Lower lobe of right lung (tissue), 2 donors: ENCODE results near the gene CUBN. TPM values are rescaled to one million over a fixed set of nuclear protein-coding genes. Genes with fewer than 3 reads are reported as not detected.
A peak's percentile ranks its signal among the peaks of the same experiment; 100 is the strongest.

Source experiments
- ATAC-seq, 2 donors: fragments of 200-7000 bp; cut with Tn5 transposase; one replicate each; pipeline ENCODE4 v1.9.1; 2020 to 2022; ENCODE audit warnings: mild to moderate bottlenecking in 2 of 2, moderate library complexity in 2 of 2
- DNase-seq: peaks from one replicate; pipeline ENCODE4 v3.0.0-alpha.2; 2020
- H3K27ac ChIP-seq: fragments of 200-600 bp; one replicate; pipeline ENCODE4 v1.8.0; 2022
- H3K27me3 ChIP-seq: fragments of 200-600 bp; one replicate; pipeline ENCODE4 v1.8.0; 2022; ENCODE audit warnings: low read depth
- H3K36me3 ChIP-seq: fragments of 200-600 bp; one replicate; pipeline ENCODE4 v1.8.0; 2022; ENCODE audit warnings: mild to moderate bottlenecking
- H3K4me1 ChIP-seq: fragments of 200-600 bp; one replicate; pipeline ENCODE4 v1.8.0; 2022
- H3K4me3 ChIP-seq: fragments of 200-600 bp; one replicate; pipeline ENCODE4 v1.8.0; 2022; ENCODE audit warnings: mild to moderate bottlenecking
- H3K9me3 ChIP-seq: fragments of 200-600 bp; one replicate; pipeline ENCODE4 v1.8.0; 2022
- intact Hi-C: fragments of 100-400 bp; cut with DNase I; formaldehyde crosslinking; loops from one replicate; pipeline ENCODE4 v1.11.0; 2022
- total RNA-seq: library from RNA; stranded (reverse); fragmentation: NEBNext Ultra II Directional; extraction: Animal tissue kit (Norgen Biotek cat#: 25700); gene quantifications from one replicate; pipeline ENCODE4 v1.2.1, GENCODE V29; 2021
- TF ChIP-seq, protein P1 (sequence below): fragments of 200-600 bp; IDR thresholded peaks from one replicate; pipeline ENCODE4 v1.8.0; 2022; ENCODE audit warnings: antibody characterized with exemption, mild to moderate bottlenecking
- donor health status: DM: no; HTN: yes; CAD: no; lungs with severe emphysema.

CUBN gene
- total RNA-seq, 1 donor from 2014 or later, result 2.2 TPM

DNA sequence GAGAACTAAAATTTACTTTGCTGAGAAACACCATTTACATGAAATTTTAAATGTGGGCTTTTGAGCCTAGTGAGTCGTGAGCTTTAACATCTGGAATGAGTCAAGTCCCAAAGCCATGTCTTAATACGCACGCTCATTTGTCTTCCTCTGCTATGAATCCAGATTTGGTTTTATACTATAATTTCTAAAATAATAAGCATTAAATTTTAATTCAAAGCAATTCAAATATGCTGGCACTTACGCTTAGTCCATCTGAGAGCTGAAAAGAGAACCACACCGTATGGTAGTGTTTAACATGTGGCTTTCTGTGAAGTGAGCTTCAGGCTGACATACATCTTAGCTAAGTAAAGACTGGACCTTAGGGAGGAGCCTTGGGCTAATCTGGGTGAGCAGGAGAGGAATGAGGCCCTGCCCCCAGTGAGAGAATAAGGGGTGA lies 52.2 kb downstream of the CUBN start:
- intact Hi-C loops, result no loop called here
- TF ChIP-seq, protein P1, sequence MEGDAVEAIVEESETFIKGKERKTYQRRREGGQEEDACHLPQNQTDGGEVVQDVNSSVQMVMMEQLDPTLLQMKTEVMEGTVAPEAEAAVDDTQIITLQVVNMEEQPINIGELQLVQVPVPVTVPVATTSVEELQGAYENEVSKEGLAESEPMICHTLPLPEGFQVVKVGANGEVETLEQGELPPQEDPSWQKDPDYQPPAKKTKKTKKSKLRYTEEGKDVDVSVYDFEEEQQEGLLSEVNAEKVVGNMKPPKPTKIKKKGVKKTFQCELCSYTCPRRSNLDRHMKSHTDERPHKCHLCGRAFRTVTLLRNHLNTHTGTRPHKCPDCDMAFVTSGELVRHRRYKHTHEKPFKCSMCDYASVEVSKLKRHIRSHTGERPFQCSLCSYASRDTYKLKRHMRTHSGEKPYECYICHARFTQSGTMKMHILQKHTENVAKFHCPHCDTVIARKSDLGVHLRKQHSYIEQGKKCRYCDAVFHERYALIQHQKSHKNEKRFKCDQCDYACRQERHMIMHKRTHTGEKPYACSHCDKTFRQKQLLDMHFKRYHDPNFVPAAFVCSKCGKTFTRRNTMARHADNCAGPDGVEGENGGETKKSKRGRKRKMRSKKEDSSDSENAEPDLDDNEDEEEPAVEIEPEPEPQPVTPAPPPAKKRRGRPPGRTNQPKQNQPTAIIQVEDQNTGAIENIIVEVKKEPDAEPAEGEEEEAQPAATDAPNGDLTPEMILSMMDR, result no peak
- DNase-seq (no peak), ATAC-seq (no peak)
- H3K9me3 ChIP-seq, result no peaks in the 10 kb centered on the region
- H3K4me3 ChIP-seq, result no peak overlapping the region
- no peaks in the 10 kb centered on the region for H3K27me3 ChIP-seq
- peaks cover 24% of the 10 kb centered on the region for H3K4me1 ChIP-seq
- no peaks in the 10 kb centered on the region for H3K36me3 ChIP-seq
- H3K27ac ChIP-seq, result no peak overlapping the region

DNA sequence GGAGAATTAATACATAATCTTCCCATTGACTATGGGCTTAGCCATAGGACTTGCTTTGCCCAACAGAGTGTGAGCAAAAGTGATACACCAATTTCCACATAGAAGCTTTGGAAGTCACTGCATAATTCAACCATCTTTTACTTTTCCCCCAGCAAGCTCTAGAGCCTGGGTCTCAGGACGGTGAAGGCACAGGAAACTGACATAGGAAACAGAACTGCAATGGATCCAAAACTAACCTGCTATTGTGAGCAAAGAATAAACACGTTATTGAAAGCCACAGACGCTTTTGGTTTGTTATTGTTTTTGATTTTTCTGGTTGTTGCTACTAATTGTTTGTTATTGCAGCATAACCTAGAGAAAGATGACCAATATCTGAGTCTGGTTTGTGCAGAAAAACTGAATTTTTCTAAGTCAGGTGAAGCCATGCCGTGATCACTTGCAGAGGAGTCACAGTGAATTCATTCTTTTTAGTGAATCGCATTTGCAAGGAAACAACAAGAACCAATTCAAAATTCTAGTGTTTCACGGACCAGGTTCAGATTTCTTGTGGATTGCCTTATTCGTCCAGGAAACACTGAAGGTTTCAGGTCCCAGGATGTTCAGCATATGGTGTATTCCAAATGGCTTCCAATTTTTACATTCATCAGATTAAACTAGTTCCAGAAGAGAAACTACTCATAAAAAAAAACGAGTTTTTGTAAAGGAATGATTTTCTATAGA lies 52.8 kb downstream of the CUBN start:
- ATAC-seq, result no peak
- no peaks in the 10 kb centered on the region for H3K36me3 ChIP-seq
- H3K27ac ChIP-seq, result peak overlapping the region; percentile 59
- TF ChIP-seq, protein P1, result no peak
- H3K4me3 ChIP-seq, result no peak overlapping the region
- intact Hi-C loops, result no loop called here
- H3K4me1 ChIP-seq, result peaks cover 24% of the 10 kb centered on the region
- DNase-seq, result no peak
- H3K27me3 ChIP-seq, result no peaks in the 10 kb centered on the region
- H3K9me3 ChIP-seq, result no peaks in the 10 kb centered on the region

DNA sequence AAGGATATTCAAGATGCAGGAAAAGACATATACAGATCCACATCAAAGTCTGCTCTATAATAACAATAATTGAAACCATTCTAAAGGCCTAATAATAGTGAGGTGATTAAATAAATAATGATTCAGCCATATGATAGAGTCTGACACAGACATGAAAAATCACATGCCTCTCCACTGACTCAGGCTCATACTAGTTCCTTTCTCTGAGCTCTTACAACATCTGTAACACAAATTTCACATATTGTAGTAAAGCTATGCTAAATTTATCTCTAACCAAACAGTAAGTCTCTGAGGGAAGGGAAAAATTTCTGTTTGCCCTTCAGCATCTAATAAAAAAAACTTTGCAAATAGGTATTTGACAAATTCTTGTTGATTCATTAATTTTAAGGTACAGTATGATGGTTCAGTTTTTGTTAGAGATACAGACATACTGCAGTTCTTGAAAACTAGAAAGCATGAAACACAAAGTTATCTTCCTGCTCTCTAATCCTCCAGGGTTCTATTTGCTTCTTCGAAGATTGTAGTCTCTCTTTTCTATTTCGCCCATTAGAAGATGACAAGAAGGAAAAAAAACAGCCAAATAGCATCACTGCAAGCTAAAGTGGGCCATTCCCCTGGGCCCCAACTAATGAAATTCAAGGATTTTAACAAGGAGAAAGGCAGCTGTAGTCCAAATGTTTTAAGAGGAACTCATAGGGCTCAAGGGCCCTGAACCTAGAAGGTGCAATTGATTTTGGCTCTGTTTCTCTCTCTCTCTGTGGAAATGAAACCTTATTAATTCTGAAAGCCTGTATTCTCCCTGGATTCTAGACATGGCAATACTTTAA lies 53.9 kb downstream of the CUBN start:
- DNase-seq, result no peak
- ATAC-seq, result peak; percentile 70 to 80
- no peak overlapping the region for H3K4me3 ChIP-seq
- intact Hi-C loops, result no loop called here
- TF ChIP-seq, protein P1, result no peak
- H3K9me3 ChIP-seq, result no peaks in the 10 kb centered on the region
- no peaks in the 10 kb centered on the region for H3K27me3 ChIP-seq
- peak overlapping the region; percentile 59 for H3K27ac ChIP-seq
- H3K36me3 ChIP-seq, result no peaks in the 10 kb centered on the region
- peaks cover 24% of the 10 kb centered on the region for H3K4me1 ChIP-seq

DNA sequence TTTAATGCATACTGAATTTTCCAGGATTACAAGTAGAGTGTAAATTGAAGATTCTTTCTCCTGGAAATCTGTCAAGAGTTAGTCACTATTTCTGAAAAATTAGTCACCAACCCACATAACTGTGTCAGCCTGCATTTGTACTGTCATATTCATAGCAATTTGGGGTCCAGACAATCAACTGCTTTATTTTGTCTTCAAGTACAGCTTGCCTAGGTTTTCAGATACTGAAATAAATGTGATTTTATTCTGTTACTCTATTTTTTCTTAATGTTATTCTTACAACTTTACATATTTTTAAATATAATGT lies 55.1 kb downstream of the CUBN start:
- Histone ChIP-seq H3K4me1 (peaks cover 24% of the 10 kb centered on the region), H3K9me3 (no peaks in the 10 kb centered on the region), H3K27ac (no peak overlapping the region), H3K36me3 (no peaks in the 10 kb centered on the region), H3K27me3 (no peaks in the 10 kb centered on the region), H3K4me3 (no peak overlapping the region)
- DNase-seq, result no peak
- ATAC-seq, result no peak
- intact Hi-C loops, result no loop called here
- TF ChIP-seq, protein P1, result no peak

DNA sequence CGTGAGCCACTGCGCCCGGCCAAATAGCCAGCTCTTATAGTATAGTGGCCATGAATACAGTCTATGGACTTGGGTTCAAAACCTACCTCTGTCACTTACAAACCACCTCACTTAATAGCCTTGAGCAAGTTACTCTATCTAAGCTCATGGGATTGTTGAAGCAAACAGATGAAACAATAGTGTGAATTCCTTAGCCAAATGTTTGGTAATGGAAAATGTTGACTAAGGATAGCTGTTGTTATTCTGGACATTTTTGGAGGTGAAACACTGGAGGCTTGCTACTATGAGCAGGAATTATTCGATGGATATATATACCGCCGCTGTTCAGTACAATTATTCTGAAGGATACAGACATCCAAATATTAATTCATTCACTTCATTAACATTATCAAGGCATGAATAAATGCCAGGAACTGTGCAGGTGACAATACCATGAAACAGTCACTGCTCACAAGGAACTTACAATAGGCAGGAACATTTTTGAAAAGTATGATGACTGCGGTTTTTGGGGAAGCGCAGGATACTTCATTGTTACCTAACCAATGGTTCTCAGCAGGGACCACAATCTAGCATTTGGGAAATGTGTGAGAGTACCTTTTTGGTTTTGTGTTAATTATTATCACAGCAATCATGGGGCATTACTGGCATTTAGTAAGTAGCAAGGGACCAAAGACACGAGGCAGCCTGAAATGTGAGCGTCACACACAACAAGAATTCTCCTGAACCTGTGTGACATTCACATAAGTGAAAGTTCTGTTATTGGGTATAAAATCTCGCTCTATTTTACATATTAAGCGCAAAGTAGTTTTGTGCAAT lies 55.7 kb downstream of the CUBN start:
- H3K4me3 ChIP-seq, result no peak overlapping the region
- no peak overlapping the region for H3K27ac ChIP-seq
- peaks cover 24% of the 10 kb centered on the region for H3K4me1 ChIP-seq
- intact Hi-C loops, result no loop called here
- DNase-seq (no peak), ATAC-seq (no peak)
- TF ChIP-seq, protein P1, result no peak
- no peaks in the 10 kb centered on the region for H3K27me3 ChIP-seq
- no peaks in the 10 kb centered on the region for H3K9me3 ChIP-seq
- H3K36me3 ChIP-seq, result no peaks in the 10 kb centered on the region
